Stimulated activated CD4-positive, alpha-beta T cell treated with anti-CD3 and anti-CD28 coated beads, TNF-alpha, amount 100 ng/mL, for 1 hour (primary cell): ENCODE results near the gene RAB44.

ENCODE experiments used
- DNase-seq, 3 donors: peaks; one replicate each; pipeline ENCODE4 v3.0.0-alpha.2; 2020; ENCODE audit warnings: low read depth in 3 of 3, low spot score in 1 of 3

RAB44 gene

GRCh38 chr6:36769676-36770499, 72.3 kb downstream of the RAB44 start:
- no peak for DNase-seq

- DNase-seq, result no peak
These were observed 73.5 kb downstream of the RAB44 start for GRCh38 chr6:36771145-36771544.

DNA sequence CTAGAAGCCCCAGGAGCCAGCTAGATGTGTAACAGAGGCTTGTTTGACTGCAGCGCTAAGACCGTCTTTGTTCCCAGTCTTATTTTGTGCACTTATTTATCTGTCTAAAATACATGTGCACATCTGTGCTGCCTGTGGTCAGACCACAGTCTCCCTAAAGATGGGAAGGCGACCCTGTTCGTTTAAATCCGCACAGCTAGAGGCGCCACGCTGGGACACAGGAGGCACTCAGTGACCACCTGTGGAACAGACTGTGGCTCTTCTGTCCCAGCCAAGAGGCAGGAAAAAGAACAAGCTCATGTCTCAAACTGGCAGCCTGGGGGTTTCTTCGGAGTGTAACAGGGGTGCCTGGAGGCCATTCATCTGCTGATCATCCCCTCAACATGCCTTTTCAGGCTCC, 74.8 kb downstream of the RAB44 start:
- no peak for DNase-seq

- DNase-seq, result no peak
These were observed 76.7 kb downstream of the RAB44 start for GRCh38 chr6:36774331-36774730.

GRCh38 chr6:36776167-36776566, 78.5 kb downstream of the RAB44 start:
- DNase-seq, result no peak

- DNase-seq, result no peak
These were observed 80.2 kb downstream of the RAB44 start for GRCh38 chr6:36777801-36778200.

DNA sequence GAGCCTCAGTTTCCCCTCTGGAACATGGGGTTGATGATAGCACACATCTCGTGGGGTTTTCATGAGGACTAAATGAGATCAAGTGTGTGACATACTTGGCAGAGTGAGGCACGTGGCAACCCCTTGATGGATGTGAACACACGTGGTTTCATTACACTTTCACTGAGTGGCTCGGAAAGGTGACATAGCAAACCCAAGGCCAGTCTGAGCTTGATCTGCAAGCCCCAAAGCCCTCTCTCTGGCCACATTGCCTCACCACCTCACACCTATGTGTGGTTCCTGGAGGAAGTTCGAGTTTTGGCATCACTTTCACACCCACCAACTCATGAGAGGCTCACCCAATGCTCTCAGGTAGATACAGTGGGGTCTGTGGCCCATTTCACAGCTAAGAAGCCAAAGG, 81.6 kb downstream of the RAB44 start:
- no peak for DNase-seq

GRCh38 chr6:36780442-36781177, 83.0 kb downstream of the RAB44 start:
- no peak for DNase-seq

- DNase-seq, result no peak
These were observed 84.0 kb downstream of the RAB44 start for GRCh38 chr6:36781669-36782068.
